Kidney (tissue), 14 donors: Measurements from ENCODE around the gene LMBR1. TPM values are rescaled to one million over a fixed set of nuclear protein-coding genes. Genes with fewer than 3 reads are reported as not detected.

ENCODE experiments used
- DNase-seq, 5 donors: peaks; one replicate each; pipeline ENCODE4 v3.0.0-alpha.2; 2013 to 2020
- FAIRE-seq: peaks from 2 replicates; lab custom pipeline; 2012; peaks lifted over from hg19 to GRCh38; lab: Jason Lieb, UNC
- H3K27ac ChIP-seq, 2 donors: one replicate each; pipeline ENCODE4 v1.7.0; 2013; ENCODE audit warnings: low read depth in 2 of 2, low read length in 2 of 2, inconsistent platforms in 1 of 2
- H3K27me3 ChIP-seq: one replicate; pipeline ENCODE4 v1.7.1; 2013; ENCODE audit warnings: low read length, inconsistent platforms; ENCODE audit not compliant: control insufficient read depth, insufficient read depth
- H3K36me3 ChIP-seq, 3 donors: one replicate each; pipeline versions ENCODE4 v1.7.0 to v1.7.1; 2013; ENCODE audit warnings: low read length in 3 of 3, control low read depth in 1 of 3, inconsistent platforms in 1 of 3; ENCODE audit not compliant: insufficient read depth in 3 of 3, control insufficient read depth in 2 of 3
- H3K4me1 ChIP-seq, 3 donors: one replicate each; pipeline versions ENCODE4 v1.7.0 to v1.7.1; 2013; ENCODE audit warnings: low read length in 3 of 3, inconsistent platforms in 1 of 3, low read depth in 1 of 3; ENCODE audit not compliant: control insufficient read depth in 2 of 3, insufficient read depth in 2 of 3
- H3K4me3 ChIP-seq, 3 donors: one replicate each; pipeline versions ENCODE4 v1.7.0 to v1.8.1; 2013; ENCODE audit warnings: low read length in 3 of 3, control low read depth in 1 of 3, inconsistent platforms in 1 of 3
- H3K9ac ChIP-seq, 3 donors: one replicate each; pipeline versions ENCODE4 v1.7.0 to v1.7.1; 2013; ENCODE audit warnings: low read length in 3 of 3, control low read depth in 1 of 3, inconsistent platforms in 1 of 3
- H3K9me3 ChIP-seq, 3 donors: one replicate each; pipeline versions ENCODE4 v1.7.0 to v1.7.1; 2013; ENCODE audit warnings: low read length in 3 of 3, control low read depth in 1 of 3, inconsistent platforms in 1 of 3; ENCODE audit not compliant: control insufficient read depth in 2 of 3, insufficient read depth in 1 of 3
- CTCF ChIP-seq: IDR thresholded peaks from 3 replicates; pipeline ENCODE4 v1.5.1; 2012; ENCODE audit warnings: mild to moderate bottlenecking, moderate library complexity, borderline replicate concordance; ENCODE audit not compliant: insufficient read depth; ENCODE audit errors: extremely low read depth
- intact Hi-C: fragments of 100-400 bp; cut with DNase I; formaldehyde crosslinking; loops from one replicate; pipeline ENCODE4 v1.11.1; 2022
- polyA plus RNA-seq: library from polyadenylated mRNA; stranded (reverse); fragments of 350-450 nt; fragmentation: Illumina TruSeq; extraction: RNeasy Lipid Tissue Mini Kit (QIAGEN cat#74804); gene quantifications from one replicate; pipeline ENCODE4 v1.2.3, GENCODE V29; 2014; ENCODE audit warnings: low read depth, low replicate concordance; ENCODE audit not compliant: insufficient read depth
- total RNA-seq: library from RNA; stranded (reverse); fragmentation: NEBNext Ultra II Directional; extraction: Animal tissue kit (Norgen Biotek cat#: 25700); gene quantifications from one replicate; pipeline ENCODE4 v1.2.1, GENCODE V29; 2021
- donor health status: control.
- donor health status: control.
- donor health status: control.
- donor health status: control.
- donor health status: control.
- donor health status: DM: yes; HTN: yes; CAD: no.
- donor health status: Normal renal cell carcinoma (clear cell type).

LMBR1 gene
- total and polyA plus RNA-seq, 2 donors from 2014 or later = 19.6 to 82.6 TPM

GRCh38 chr7:156759579-156760202 is 133.3 kb downstream of the LMBR1 start:
- no peak overlapping the region for H3K27ac ChIP-seq
- no peaks in the 10 kb centered on the region for H3K27me3 ChIP-seq
- intact Hi-C loops = no loop called here
- H3K4me3 ChIP-seq = no peak overlapping the region
- H3K4me1 ChIP-seq = no peaks in the 10 kb centered on the region
- H3K9me3 ChIP-seq = no peaks in the 10 kb centered on the region
- peaks cover 0 to 2% (median 0%) of the 10 kb centered on the region in 3 donors for H3K36me3 ChIP-seq
- no peak for TF ChIP-seq CTCF
- no peak overlapping the region for H3K9ac ChIP-seq
- FAIRE-seq (no peak), DNase-seq (no peak)

GRCh38 chr7:156759143-156759542 is 133.8 kb downstream of the LMBR1 start:
- DNase-seq (no peak), FAIRE-seq (no peak)
- Histone ChIP-seq H3K9me3 (no peaks in the 10 kb centered on the region), H3K36me3 (peaks cover 0 to 2% (median 0%) of the 10 kb centered on the region in 3 donors), H3K4me1 (no peaks in the 10 kb centered on the region), H3K27me3 (no peaks in the 10 kb centered on the region), H3K9ac (no peak overlapping the region), H3K4me3 (no peak overlapping the region), H3K27ac (no peak overlapping the region)
- TF ChIP-seq CTCF = no peak
- intact Hi-C loops = no loop called here

GRCh38 chr7:156754201-156754600 is 138.8 kb downstream of the LMBR1 start:
- Histone ChIP-seq H3K9me3 (no peaks in the 10 kb centered on the region), H3K27ac (no peak overlapping the region), H3K4me3 (no peak overlapping the region), H3K36me3 (peaks cover 0 to 3% (median 0%) of the 10 kb centered on the region in 3 donors), H3K4me1 (no peaks in the 10 kb centered on the region), H3K27me3 (no peaks in the 10 kb centered on the region), H3K9ac (no peak overlapping the region)
- intact Hi-C loops = no loop called here
- no peak for TF ChIP-seq CTCF
- FAIRE-seq (no peak), DNase-seq (no peak)

- no peak for FAIRE-seq
- H3K4me1 ChIP-seq = no peaks in the 10 kb centered on the region
- no peak overlapping the region for H3K4me3 ChIP-seq
- DNase-seq = no peak
- H3K9ac ChIP-seq = no peak overlapping the region
- H3K9me3 ChIP-seq = no peaks in the 10 kb centered on the region
- H3K27ac ChIP-seq = no peak overlapping the region
- intact Hi-C loops = no loop called here
- H3K36me3 ChIP-seq = peaks cover 0 to 3% (median 0%) of the 10 kb centered on the region in 3 donors
- TF ChIP-seq CTCF = no peak
- H3K27me3 ChIP-seq = no peaks in the 10 kb centered on the region
These were observed 139.4 kb downstream of the LMBR1 start for GRCh38 chr7:156753630-156754029.
